Right atrium auricular region (tissue), 2 donors: ENCODE data around the gene WNK2. TPM values are rescaled to one million over a fixed set of nuclear protein-coding genes. Genes with fewer than 3 reads are reported as not detected.

ENCODE experiments used
- DNase-seq: peaks from one replicate; pipeline ENCODE4 v3.0.0-alpha.2; 2019; ENCODE audit warnings: low spot score
- H3K27ac ChIP-seq, 2 donors: fragments of 200-600 bp; sonication (generic); 1 replicate in 1 of 2; 2 replicates in 1 of 2; pipeline ENCODE4 v1.5.1; 2016 to 2019
- H3K27me3 ChIP-seq, 2 donors: fragments of 200-600 bp; sonication (generic); one replicate each; pipeline versions ENCODE4 v1.5.1 to v1.6.0; 2017 to 2019
- H3K36me3 ChIP-seq: fragments of 200-600 bp; sonication (generic); one replicate; pipeline ENCODE4 v1.5.1; 2016
- H3K4me1 ChIP-seq, 2 donors: fragments of 200-600 bp; sonication (generic); one replicate each; pipeline versions ENCODE4 v1.5.1 to v1.6.0; 2017 to 2019
- H3K4me3 ChIP-seq, 2 donors: fragments of 200-600 bp; sonication (generic); 1 replicate in 1 of 2; 2 replicates in 1 of 2; pipeline ENCODE4 v1.5.1; 2017 to 2019; ENCODE audit warnings: mild to moderate bottlenecking in 1 of 2, moderate library complexity in 1 of 2
- H3K9me3 ChIP-seq, 2 donors: fragments of 200-600 bp; sonication (generic); one replicate each; pipeline ENCODE4 v1.5.1; 2019
- total RNA-seq, 2 donors: library from RNA; depleted of rRNA; stranded (reverse); fragments of >200 nt; gene quantifications; one replicate each; pipeline ENCODE4 v1.1.0, GENCODE V29; 2016
- TF ChIP-seq, protein P1 (sequence below), 2 donors: fragments of 200-600 bp; sonication (generic); IDR thresholded peaks; one replicate each; pipeline ENCODE4 v1.5.1; 2019; ENCODE audit warnings: antibody characterized with exemption in 2 of 2

WNK2 gene
- total RNA-seq, 2 donors from 2014 or later: 61.4 to 132 TPM

- TF ChIP-seq, protein P1, sequence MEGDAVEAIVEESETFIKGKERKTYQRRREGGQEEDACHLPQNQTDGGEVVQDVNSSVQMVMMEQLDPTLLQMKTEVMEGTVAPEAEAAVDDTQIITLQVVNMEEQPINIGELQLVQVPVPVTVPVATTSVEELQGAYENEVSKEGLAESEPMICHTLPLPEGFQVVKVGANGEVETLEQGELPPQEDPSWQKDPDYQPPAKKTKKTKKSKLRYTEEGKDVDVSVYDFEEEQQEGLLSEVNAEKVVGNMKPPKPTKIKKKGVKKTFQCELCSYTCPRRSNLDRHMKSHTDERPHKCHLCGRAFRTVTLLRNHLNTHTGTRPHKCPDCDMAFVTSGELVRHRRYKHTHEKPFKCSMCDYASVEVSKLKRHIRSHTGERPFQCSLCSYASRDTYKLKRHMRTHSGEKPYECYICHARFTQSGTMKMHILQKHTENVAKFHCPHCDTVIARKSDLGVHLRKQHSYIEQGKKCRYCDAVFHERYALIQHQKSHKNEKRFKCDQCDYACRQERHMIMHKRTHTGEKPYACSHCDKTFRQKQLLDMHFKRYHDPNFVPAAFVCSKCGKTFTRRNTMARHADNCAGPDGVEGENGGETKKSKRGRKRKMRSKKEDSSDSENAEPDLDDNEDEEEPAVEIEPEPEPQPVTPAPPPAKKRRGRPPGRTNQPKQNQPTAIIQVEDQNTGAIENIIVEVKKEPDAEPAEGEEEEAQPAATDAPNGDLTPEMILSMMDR (IDR thresholded peaks at IDR 0.05): no peak
- no peak for DNase-seq
- Histone ChIP-seq H3K27ac (no peak overlapping the region), H3K27me3 (no peaks in the 10 kb centered on the region), H3K4me3 (no peak overlapping the region), H3K9me3 (no peaks in the 10 kb centered on the region), H3K4me1 (peaks cover 0 to 15% of the 10 kb centered on the region in 2 donors), H3K36me3 (peaks cover 19% of the 10 kb centered on the region)
These were observed 52.7 kb downstream of the WNK2 start for GRCh38 chr9:93236541-93237206.

- TF ChIP-seq, protein P1 (IDR thresholded peaks at IDR 0.05): no peak
- Histone ChIP-seq H3K4me1 (peaks cover 0 to 11% of the 10 kb centered on the region in 2 donors), H3K9me3 (no peaks in the 10 kb centered on the region), H3K27me3 (no peaks in the 10 kb centered on the region), H3K4me3 (no peak overlapping the region), H3K36me3 (peaks cover 19% of the 10 kb centered on the region), H3K27ac (no peak overlapping the region)
- no peak for DNase-seq
These were observed 53.6 kb downstream of the WNK2 start for GRCh38 chr9:93237540-93237939.

- Histone ChIP-seq H3K9me3 (no peaks in the 10 kb centered on the region), H3K36me3 (peaks cover 25% of the 10 kb centered on the region), H3K4me3 (no peak overlapping the region), H3K4me1 (peaks cover 0 to 11% of the 10 kb centered on the region in 2 donors), H3K27me3 (no peaks in the 10 kb centered on the region), H3K27ac (no peak overlapping the region)
- TF ChIP-seq, protein P1 (IDR thresholded peaks at IDR 0.05): no peak
- no peak for DNase-seq
These were observed 55.3 kb downstream of the WNK2 start for GRCh38 chr9:93238953-93239925.

DNA sequence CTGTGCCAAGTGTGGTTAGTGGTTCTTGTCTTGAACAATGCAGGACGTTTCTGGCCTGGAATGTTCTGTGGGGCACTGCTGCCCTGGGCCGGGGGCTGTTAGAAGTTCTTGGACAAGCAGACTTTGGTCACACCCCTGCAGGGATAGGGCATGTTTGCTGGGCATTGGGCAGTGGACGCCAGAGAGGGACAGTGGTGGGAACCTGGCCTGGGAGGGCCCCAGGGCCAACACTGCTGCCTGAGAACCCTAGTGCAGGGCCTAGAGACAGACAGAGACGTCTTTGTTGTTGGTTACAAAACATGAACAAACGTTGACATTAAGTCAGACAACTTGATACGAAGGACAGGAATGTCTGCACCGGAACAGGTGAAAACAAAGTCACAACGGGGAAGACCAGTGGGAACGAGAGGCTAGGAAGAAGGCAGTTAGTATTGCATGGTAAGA is 57.0 kb downstream of the WNK2 start:
- no peak for DNase-seq
- H3K4me1 ChIP-seq: peaks cover 0 to 10% of the 10 kb centered on the region in 2 donors
- peaks cover 25% of the 10 kb centered on the region for H3K36me3 ChIP-seq
- no peaks in the 10 kb centered on the region for H3K9me3 ChIP-seq
- no peaks in the 10 kb centered on the region for H3K27me3 ChIP-seq
- no peak overlapping the region for H3K27ac ChIP-seq
- TF ChIP-seq, protein P1 (IDR thresholded peaks at IDR 0.05): no peak
- H3K4me3 ChIP-seq: no peak overlapping the region

DNA sequence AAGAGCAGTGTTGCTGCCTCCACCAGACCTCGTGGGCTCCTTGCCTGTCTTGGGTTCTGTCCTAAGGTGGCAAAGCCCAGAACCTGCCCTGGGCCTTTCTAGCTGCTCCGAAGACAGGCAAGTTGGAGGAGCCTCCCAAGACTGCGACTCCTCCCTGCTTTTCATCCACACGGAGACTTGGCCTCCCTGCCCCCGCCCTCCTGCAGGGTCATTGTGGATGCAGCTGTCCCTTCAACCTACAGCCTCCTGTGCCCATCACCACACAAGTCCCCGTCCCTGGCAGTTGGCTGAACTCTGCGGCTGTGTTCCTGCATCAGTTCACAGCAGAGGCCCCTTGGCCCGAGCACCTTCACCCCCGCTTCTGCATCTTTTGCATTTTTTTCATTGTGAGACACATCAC is 59.2 kb downstream of the WNK2 start:
- Histone ChIP-seq H3K27ac (no peak overlapping the region), H3K4me3 (no peak overlapping the region), H3K27me3 (no peaks in the 10 kb centered on the region), H3K36me3 (peaks cover 25% of the 10 kb centered on the region), H3K9me3 (no peaks in the 10 kb centered on the region), H3K4me1 (peaks cover 0 to 21% of the 10 kb centered on the region in 2 donors)
- TF ChIP-seq, protein P1 (IDR thresholded peaks at IDR 0.05): no peak
- no peak for DNase-seq
